Ishikawa (cell line): ENCODE results near the gene GIMAP7.

Experiments used
- EP300 ChIP-seq: IDR thresholded peaks from 2 replicates; pipeline ENCODE4 v1.6.1; 2012; ENCODE audit warnings: borderline replicate concordance
- TAF1 ChIP-seq: IDR thresholded peaks from 2 replicates; pipeline ENCODE4 v1.6.1; 2012; ENCODE audit warnings: low read depth, mild to moderate bottlenecking
- ZBTB7A ChIP-seq: IDR thresholded peaks from 2 replicates; pipeline ENCODE4 v1.6.1; 2012; ENCODE audit warnings: low read depth

DNA sequence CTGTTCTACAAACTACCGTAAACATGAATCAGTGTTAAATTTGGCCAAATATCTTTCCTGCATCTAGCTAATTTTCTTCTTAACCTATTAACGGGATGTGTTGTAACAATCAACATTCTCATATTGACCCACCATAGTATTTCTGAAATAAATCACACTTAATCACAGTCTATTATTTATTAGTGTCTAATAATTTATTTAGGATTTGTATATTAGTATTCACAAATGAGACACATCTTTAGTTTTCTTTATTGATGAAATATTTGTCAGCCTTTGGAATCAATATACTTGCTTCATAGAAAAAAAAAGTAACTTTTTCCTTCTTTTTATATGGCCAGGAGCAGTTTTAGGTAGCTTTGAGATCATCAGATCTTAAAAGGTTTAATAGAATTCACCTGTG is 4.6 kb downstream of the GIMAP7 start:
- no peak for TF ChIP-seq EP300
- TF ChIP-seq ZBTB7A: no peak
- TF ChIP-seq TAF1: no peak
